Stimulated activated CD4-positive, alpha-beta T cell treated with anti-CD3 and anti-CD28 coated beads, Interleukin-15, amount 100 ng/mL, for 1 hour (primary cell): Measurements from ENCODE around the gene SLC16A12.
"Not testable (repeated sequence)": the region's sequence is repeated elsewhere in the genome, so short reads cannot be mapped to it uniquely, and the experiment has no call there.

Experiments used
- DNase-seq, 2 donors: peaks; one replicate each; pipeline ENCODE4 v3.0.0-alpha.2; 2020; ENCODE audit warnings: low read depth in 1 of 2, low spot score in 1 of 2

The SLC16A12 gene

GRCh38 chr10:89474452-89474851 is 60.9 kb downstream of the SLC16A12 start:
- no peak for DNase-seq

- DNase-seq = no peak
Observed at GRCh38 chr10:89471110-89471809, 64.1 kb downstream of the SLC16A12 start.

- no peak for DNase-seq
Observed at GRCh38 chr10:89470628-89471027, 64.8 kb downstream of the SLC16A12 start.

GRCh38 chr10:89469517-89469916 is 65.9 kb downstream of the SLC16A12 start:
- DNase-seq = no peak

- no peak for DNase-seq
Observed at GRCh38 chr10:89468191-89468965, 67.0 kb downstream of the SLC16A12 start.

GRCh38 chr10:89466599-89467035 is 68.8 kb downstream of the SLC16A12 start:
- DNase-seq = no peak

- no peak for DNase-seq
Observed at GRCh38 chr10:89465196-89465595, 70.2 kb downstream of the SLC16A12 start.

GRCh38 chr10:89463846-89464537 is 71.4 kb downstream of the SLC16A12 start:
- no peak for DNase-seq

- no peak for DNase-seq
Observed at GRCh38 chr10:89458784-89459183, 76.6 kb downstream of the SLC16A12 start.

GRCh38 chr10:89458291-89458690 is 77.1 kb downstream of the SLC16A12 start:
- no peak for DNase-seq

- DNase-seq = no peak
Observed at GRCh38 chr10:89454561-89455347, 80.6 kb downstream of the SLC16A12 start.

- DNase-seq = no peak
Observed at GRCh38 chr10:89452193-89452592, 83.2 kb downstream of the SLC16A12 start.

- no peak for DNase-seq
Observed at GRCh38 chr10:89450901-89451300, 84.5 kb downstream of the SLC16A12 start.

- not testable (repeated sequence) for DNase-seq
Observed at GRCh38 chr10:89444819-89445218, 90.6 kb downstream of the SLC16A12 start.

- no peak for DNase-seq
Observed at GRCh38 chr10:89442289-89442688, 93.1 kb downstream of the SLC16A12 start.

- DNase-seq = no peak
Observed at GRCh38 chr10:89440226-89441009, 95.0 kb downstream of the SLC16A12 start.

- DNase-seq = no peak
Observed at GRCh38 chr10:89438525-89438924, 96.9 kb downstream of the SLC16A12 start.

- DNase-seq = no peak
Observed at GRCh38 chr10:89431977-89432376, 103.4 kb downstream of the SLC16A12 start.

- no peak for DNase-seq
Observed at GRCh38 chr10:89428877-89429276, 106.5 kb downstream of the SLC16A12 start.

- DNase-seq = no peak
Observed at GRCh38 chr10:89427629-89428028, 107.8 kb downstream of the SLC16A12 start.
